GM23338 (cell line): ENCODE data around the gene CTCFL. TPM values are rescaled to one million over a fixed set of nuclear protein-coding genes. Genes with fewer than 3 reads are reported as not detected.

Experiments used
- ATAC-seq: fragments of 200-7000 bp; cut with Tn5 transposase; 3 replicates; pipeline ENCODE4 v1.9.1; 2020
- DNase-seq: peaks from one replicate; pipeline ENCODE4 v3.0.0-alpha.2; 2015; ENCODE audit warnings: low spot score
- H2AFZ ChIP-seq: fragments of 200-600 bp; sonication (generic); 2 replicates; pipeline ENCODE4 v1.8.0; 2016; ENCODE audit warnings: antibody characterized with exemption, mild to moderate bottlenecking, moderate library complexity
- H3F3A ChIP-seq: fragments of 200-600 bp; sonication (generic); replicated peaks from 2 replicates; pipeline ENCODE4 v1.8.0; 2017; ENCODE audit warnings: antibody characterized with exemption, mixed run types, low read depth
- H3K27ac ChIP-seq: fragments of 200-600 bp; sonication (generic); 2 replicates; pipeline ENCODE4 v1.6.1; 2016; ENCODE audit warnings: low read depth
- H3K27me3 ChIP-seq: fragments of 200-600 bp; sonication (generic); 2 replicates; pipeline ENCODE4 v1.8.0; 2016; ENCODE audit warnings: mild to moderate bottlenecking, mixed run types, moderate library complexity; ENCODE audit not compliant: insufficient read depth
- H3K36me3 ChIP-seq: fragments of 200-600 bp; sonication (generic); 2 replicates; pipeline ENCODE4 v1.8.0; 2016; ENCODE audit warnings: mild to moderate bottlenecking; ENCODE audit not compliant: insufficient read depth
- H3K4me1 ChIP-seq: fragments of 200-600 bp; sonication (generic); 2 replicates; pipeline ENCODE4 v1.8.0; 2016; ENCODE audit warnings: mild to moderate bottlenecking, moderate library complexity; ENCODE audit not compliant: insufficient read depth
- H3K4me2 ChIP-seq: fragments of 200-600 bp; sonication (generic); 2 replicates; pipeline ENCODE4 v1.7.1; 2017; ENCODE audit warnings: mixed run types
- H3K4me3 ChIP-seq: fragments of 200-600 bp; sonication (generic); 2 replicates; pipeline ENCODE4 v1.6.1; 2016; ENCODE audit warnings: mixed run types
- H3K79me2 ChIP-seq: fragments of 200-600 bp; sonication (generic); replicated peaks from 2 replicates; pipeline ENCODE4 v1.8.0; 2017; ENCODE audit warnings: mild to moderate bottlenecking; ENCODE audit not compliant: insufficient read depth
- H3K9me2 ChIP-seq: fragments of 200-600 bp; sonication (generic); 2 replicates; pipeline ENCODE4 v1.8.0; 2017; ENCODE audit not compliant: insufficient read depth
- H4K20me1 ChIP-seq: fragments of 200-600 bp; sonication (generic); replicated peaks from 2 replicates; pipeline ENCODE4 v1.8.0; 2017; ENCODE audit warnings: mild to moderate bottlenecking; ENCODE audit not compliant: insufficient read depth
- H3K27ac Mint-ChIP-seq: 2 replicates; pipeline ENCODE4 v1.8.0; 2020; ENCODE audit warnings: inconsistent platforms, mild to moderate bottlenecking, moderate library complexity, mixed read lengths
- H3K27me3 Mint-ChIP-seq: 3 replicates; pipeline ENCODE4 v1.8.0; 2022; ENCODE audit warnings: low read depth, mild to moderate bottlenecking, moderate library complexity, mixed read lengths, inconsistent platforms; ENCODE audit not compliant: insufficient read depth, poor library complexity
- H3K36me3 Mint-ChIP-seq: 3 replicates; pipeline ENCODE4 v1.8.0; 2021; ENCODE audit warnings: low read depth, mild to moderate bottlenecking, inconsistent platforms, moderate library complexity, mixed read lengths
- H3K4me1 Mint-ChIP-seq: 3 replicates; pipeline ENCODE4 v1.8.0; 2020; ENCODE audit warnings: mild to moderate bottlenecking, inconsistent platforms, mixed read lengths
- H3K4me3 Mint-ChIP-seq: 3 replicates; pipeline ENCODE4 v1.8.0; 2021; ENCODE audit warnings: moderate library complexity, mild to moderate bottlenecking, inconsistent platforms, mixed read lengths
- H3K9me3 Mint-ChIP-seq: 3 replicates; pipeline ENCODE4 v1.8.0; 2020; ENCODE audit warnings: moderate library complexity, mild to moderate bottlenecking, inconsistent platforms, mixed read lengths
- CREB1 ChIP-seq: fragments of 250-450 bp; sonication (Bioruptor Pico); IDR thresholded peaks from 2 replicates; pipeline ENCODE4 v1.5.0; 2020; ENCODE audit warnings: low read depth, mild to moderate bottlenecking, moderate library complexity
- CTCF ChIP-seq, 2 experiments: fragments of 200-600 bp in 1 of 2; sonication (generic) in 1 of 2; conservative IDR thresholded peaks; 2 replicates each; pipeline versions ENCODE4 v1.5.1 to v1.6.1; 2016 to 2017; ENCODE audit warnings: antibody characterized with exemption in 2 of 2, low read depth in 2 of 2, mild to moderate bottlenecking in 2 of 2, moderate library complexity in 1 of 2
- EZH2 ChIP-seq: fragments of 200-600 bp; sonication (generic); IDR thresholded peaks from one replicate; pipeline ENCODE4 v1.8.0; 2017; ENCODE audit warnings: antibody characterized with exemption, mild to moderate bottlenecking, low read depth; ENCODE audit not compliant: unreplicated experiment
- EZH2phosphoT487 ChIP-seq: fragments of 200-600 bp; sonication (generic); IDR thresholded peaks from one replicate; pipeline ENCODE4 v1.8.1; 2018; ENCODE audit warnings: antibody characterized with exemption; ENCODE audit not compliant: unreplicated experiment
- JUNB ChIP-seq: IDR thresholded peaks from one replicate; pipeline ENCODE4 v1.6.1; 2016; ENCODE audit warnings: antibody characterized with exemption; ENCODE audit not compliant: unreplicated experiment
- NANOG ChIP-seq: IDR thresholded peaks from 2 replicates; pipeline ENCODE4 v1.6.1; 2016; ENCODE audit warnings: antibody characterized with exemption, borderline replicate concordance
- POLR2AphosphoS5 ChIP-seq: IDR thresholded peaks from 2 replicates; pipeline ENCODE4 v1.6.1; 2016; ENCODE audit warnings: antibody characterized with exemption, low read depth
- ZNF114 ChIP-seq: fragments of 250-450 bp; sonication (Bioruptor Pico); IDR thresholded peaks from 2 replicates; pipeline ENCODE4 v1.5.0; 2020; ENCODE audit warnings: mild to moderate bottlenecking, moderate library complexity
- ZNF331 ChIP-seq: fragments of 250-450 bp; sonication (Bioruptor Pico); IDR thresholded peaks from 2 replicates; pipeline ENCODE4 v1.5.0; 2020; ENCODE audit warnings: low read depth, mild to moderate bottlenecking, moderate library complexity
- polyA plus RNA-seq: library from polyadenylated mRNA; unstranded; fragments of >200 nt; fragmentation: Nextera tagmentation; extraction: Ambion mirVana; gene quantifications from 2 replicates; pipeline ENCODE4 v1.2.1, GENCODE V29; 2016
- total RNA-seq: library from RNA; depleted of rRNA; stranded (reverse); fragments of >200 nt; shearing (Covaris generic); gene quantifications from 2 replicates; pipeline ENCODE4 v1.2.3, GENCODE V29; 2014
- TF ChIP-seq, protein P1 (sequence below): IDR thresholded peaks from one replicate; pipeline ENCODE4 v1.6.1; 2018; ENCODE audit warnings: antibody characterized with exemption; ENCODE audit not compliant: unreplicated experiment
- TF ChIP-seq, protein P2 (sequence below): IDR thresholded peaks from 2 replicates; pipeline ENCODE4 v1.6.1; 2016; ENCODE audit warnings: antibody characterized with exemption
- TF ChIP-seq, protein P3 (sequence below): fragments of 250-450 bp; sonication (Bioruptor Pico); IDR thresholded peaks from 2 replicates; pipeline ENCODE4 v1.5.0; 2020; ENCODE audit warnings: mild to moderate bottlenecking, moderate library complexity

CTCFL gene
- total and polyA plus RNA-seq, 2 experiments from 2014 or later, result 0.55 to 1.4 TPM

- TF ChIP-seq, protein P1, sequence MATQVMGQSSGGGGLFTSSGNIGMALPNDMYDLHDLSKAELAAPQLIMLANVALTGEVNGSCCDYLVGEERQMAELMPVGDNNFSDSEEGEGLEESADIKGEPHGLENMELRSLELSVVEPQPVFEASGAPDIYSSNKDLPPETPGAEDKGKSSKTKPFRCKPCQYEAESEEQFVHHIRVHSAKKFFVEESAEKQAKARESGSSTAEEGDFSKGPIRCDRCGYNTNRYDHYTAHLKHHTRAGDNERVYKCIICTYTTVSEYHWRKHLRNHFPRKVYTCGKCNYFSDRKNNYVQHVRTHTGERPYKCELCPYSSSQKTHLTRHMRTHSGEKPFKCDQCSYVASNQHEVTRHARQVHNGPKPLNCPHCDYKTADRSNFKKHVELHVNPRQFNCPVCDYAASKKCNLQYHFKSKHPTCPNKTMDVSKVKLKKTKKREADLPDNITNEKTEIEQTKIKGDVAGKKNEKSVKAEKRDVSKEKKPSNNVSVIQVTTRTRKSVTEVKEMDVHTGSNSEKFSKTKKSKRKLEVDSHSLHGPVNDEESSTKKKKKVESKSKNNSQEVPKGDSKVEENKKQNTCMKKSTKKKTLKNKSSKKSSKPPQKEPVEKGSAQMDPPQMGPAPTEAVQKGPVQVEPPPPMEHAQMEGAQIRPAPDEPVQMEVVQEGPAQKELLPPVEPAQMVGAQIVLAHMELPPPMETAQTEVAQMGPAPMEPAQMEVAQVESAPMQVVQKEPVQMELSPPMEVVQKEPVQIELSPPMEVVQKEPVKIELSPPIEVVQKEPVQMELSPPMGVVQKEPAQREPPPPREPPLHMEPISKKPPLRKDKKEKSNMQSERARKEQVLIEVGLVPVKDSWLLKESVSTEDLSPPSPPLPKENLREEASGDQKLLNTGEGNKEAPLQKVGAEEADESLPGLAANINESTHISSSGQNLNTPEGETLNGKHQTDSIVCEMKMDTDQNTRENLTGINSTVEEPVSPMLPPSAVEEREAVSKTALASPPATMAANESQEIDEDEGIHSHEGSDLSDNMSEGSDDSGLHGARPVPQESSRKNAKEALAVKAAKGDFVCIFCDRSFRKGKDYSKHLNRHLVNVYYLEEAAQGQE, result no peak
Measured at GRCh38 chr20:57464642-57465211, 60.2 kb downstream of the CTCFL start (continued).

DNA sequence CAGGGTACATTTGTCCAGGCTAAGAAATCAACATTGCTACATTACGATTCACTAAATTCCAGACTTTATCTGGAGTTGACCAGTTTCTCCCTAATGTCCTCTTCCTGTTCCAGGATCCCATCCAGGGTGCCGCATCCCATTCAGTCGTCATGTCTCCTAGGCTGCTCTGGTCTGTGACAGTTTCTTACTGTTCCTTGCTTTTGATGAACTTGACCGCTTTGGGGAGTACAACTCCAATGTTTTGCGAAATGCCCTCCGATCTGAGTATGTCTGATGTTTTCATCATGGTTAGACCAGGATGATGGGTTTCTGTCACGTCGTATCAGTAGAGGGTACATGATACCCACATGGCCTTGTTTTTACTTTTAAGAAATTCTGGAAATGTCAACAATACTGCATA is 62.2 kb downstream of the CTCFL start:
- Histone ChIP-seq H4K20me1 (no peaks in the 10 kb centered on the region), H3K4me1 (no peaks in the 10 kb centered on the region)
- TF ChIP-seq CREB1 (no peak), JUNB (no peak), EZH2 (no peak), CTCF (conservative IDR thresholded peaks at IDR 0.05; ENCODE audit: low read depth in 2 of 2) (no peak), NANOG (no peak), ZNF331 (CRISPR knock-in tag) (no peak), ZNF114 (CRISPR knock-in tag) (no peak), EZH2phosphoT487 (no peak), POLR2AphosphoS5 (no peak)
- TF ChIP-seq, protein P2, sequence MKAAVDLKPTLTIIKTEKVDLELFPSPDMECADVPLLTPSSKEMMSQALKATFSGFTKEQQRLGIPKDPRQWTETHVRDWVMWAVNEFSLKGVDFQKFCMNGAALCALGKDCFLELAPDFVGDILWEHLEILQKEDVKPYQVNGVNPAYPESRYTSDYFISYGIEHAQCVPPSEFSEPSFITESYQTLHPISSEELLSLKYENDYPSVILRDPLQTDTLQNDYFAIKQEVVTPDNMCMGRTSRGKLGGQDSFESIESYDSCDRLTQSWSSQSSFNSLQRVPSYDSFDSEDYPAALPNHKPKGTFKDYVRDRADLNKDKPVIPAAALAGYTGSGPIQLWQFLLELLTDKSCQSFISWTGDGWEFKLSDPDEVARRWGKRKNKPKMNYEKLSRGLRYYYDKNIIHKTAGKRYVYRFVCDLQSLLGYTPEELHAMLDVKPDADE, result no peak
- TF ChIP-seq, protein P3, sequence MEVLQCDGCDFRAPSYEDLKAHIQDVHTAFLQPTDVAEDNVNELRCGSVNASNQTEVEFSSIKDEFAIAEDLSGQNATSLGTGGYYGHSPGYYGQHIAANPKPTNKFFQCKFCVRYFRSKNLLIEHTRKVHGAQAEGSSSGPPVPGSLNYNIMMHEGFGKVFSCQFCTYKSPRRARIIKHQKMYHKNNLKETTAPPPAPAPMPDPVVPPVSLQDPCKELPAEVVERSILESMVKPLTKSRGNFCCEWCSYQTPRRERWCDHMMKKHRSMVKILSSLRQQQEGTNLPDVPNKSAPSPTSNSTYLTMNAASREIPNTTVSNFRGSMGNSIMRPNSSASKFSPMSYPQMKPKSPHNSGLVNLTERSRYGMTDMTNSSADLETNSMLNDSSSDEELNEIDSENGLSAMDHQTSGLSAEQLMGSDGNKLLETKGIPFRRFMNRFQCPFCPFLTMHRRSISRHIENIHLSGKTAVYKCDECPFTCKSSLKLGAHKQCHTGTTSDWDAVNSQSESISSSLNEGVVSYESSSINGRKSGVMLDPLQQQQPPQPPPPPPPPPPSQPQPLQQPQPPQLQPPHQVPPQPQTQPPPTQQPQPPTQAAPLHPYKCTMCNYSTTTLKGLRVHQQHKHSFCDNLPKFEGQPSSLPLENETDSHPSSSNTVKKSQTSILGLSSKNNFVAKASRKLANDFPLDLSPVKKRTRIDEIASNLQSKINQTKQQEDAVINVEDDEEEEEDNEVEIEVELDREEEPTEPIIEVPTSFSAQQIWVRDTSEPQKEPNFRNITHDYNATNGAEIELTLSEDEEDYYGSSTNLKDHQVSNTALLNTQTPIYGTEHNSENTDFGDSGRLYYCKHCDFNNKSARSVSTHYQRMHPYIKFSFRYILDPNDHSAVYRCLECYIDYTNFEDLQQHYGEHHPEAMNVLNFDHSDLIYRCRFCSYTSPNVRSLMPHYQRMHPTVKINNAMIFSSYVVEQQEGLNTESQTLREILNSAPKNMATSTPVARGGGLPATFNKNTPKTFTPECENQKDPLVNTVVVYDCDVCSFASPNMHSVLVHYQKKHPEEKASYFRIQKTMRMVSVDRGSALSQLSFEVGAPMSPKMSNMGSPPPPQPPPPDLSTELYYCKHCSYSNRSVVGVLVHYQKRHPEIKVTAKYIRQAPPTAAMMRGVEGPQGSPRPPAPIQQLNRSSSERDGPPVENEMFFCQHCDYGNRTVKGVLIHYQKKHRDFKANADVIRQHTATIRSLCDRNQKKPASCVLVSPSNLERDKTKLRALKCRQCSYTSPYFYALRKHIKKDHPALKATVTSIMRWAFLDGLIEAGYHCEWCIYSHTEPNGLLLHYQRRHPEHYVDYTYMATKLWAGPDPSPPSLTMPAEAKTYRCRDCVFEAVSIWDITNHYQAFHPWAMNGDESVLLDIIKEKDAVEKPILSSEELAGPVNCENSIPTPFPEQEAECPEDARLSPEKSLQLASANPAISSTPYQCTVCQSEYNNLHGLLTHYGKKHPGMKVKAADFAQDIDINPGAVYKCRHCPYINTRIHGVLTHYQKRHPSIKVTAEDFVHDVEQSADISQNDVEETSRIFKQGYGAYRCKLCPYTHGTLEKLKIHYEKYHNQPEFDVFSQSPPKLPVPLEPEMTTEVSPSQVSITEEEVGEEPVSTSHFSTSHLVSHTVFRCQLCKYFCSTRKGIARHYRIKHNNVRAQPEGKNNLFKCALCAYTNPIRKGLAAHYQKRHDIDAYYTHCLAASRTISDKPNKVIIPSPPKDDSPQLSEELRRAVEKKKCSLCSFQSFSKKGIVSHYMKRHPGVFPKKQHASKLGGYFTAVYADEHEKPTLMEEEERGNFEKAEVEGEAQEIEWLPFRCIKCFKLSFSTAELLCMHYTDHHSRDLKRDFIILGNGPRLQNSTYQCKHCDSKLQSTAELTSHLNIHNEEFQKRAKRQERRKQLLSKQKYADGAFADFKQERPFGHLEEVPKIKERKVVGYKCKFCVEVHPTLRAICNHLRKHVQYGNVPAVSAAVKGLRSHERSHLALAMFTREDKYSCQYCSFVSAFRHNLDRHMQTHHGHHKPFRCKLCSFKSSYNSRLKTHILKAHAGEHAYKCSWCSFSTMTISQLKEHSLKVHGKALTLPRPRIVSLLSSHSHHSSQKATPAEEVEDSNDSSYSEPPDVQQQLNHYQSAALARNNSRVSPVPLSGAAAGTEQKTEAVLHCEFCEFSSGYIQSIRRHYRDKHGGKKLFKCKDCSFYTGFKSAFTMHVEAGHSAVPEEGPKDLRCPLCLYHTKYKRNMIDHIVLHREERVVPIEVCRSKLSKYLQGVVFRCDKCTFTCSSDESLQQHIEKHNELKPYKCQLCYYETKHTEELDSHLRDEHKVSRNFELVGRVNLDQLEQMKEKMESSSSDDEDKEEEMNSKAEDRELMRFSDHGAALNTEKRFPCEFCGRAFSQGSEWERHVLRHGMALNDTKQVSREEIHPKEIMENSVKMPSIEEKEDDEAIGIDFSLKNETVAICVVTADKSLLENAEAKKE, result no peak

More for the DNA sequence above, 62.2 kb downstream of the CTCFL start:
- Histone ChIP-seq H3K4me2 (no peak overlapping the region), H3K9me2 (no peaks in the 10 kb centered on the region), H3F3A (no peaks in the 10 kb centered on the region), H3K79me2 (no peaks in the 10 kb centered on the region), H3K36me3 (no peaks in the 10 kb centered on the region), H3K27ac (no peak overlapping the region), H3K4me3 (no peak overlapping the region), H3K27me3 (no peaks in the 10 kb centered on the region), H2AFZ (no peak overlapping the region)
- Mint-ChIP-seq H3K4me3 (no peak overlapping the region), H3K9me3 (peaks cover 6% of the 10 kb centered on the region; the same call in 1 of the 3 replicates), H3K4me1 (no peaks in the 10 kb centered on the region; the same call in 2 of the 3 replicates), H3K27me3 (peaks cover 6% of the 10 kb centered on the region), H3K27ac (no peak overlapping the region), H3K36me3 (peaks cover 6% of the 10 kb centered on the region; the same call in 1 of the 3 replicates)
- ATAC-seq (no peak), DNase-seq (no peak)
